Measurements from ENCODE around the gene TMEM203.

Gene TMEM203

GRCh38 chr9:137230705-137231371 lies 25.4 kb upstream of the TMEM203 start, which contains the start of gene SLC34A3:
SLC34A3 (plus strand) TSS chr9:137230901; CDS start chr9:137231703, 802 bp downstream.
- no peak within 1 kb of the TSS for H3K4me3 ChIP-seq (replicated peaks; ENCODE audit: low read depth, low read length)
- no peak for DNase-seq (ENCODE audit: extremely low read depth, low read depth)
- TF ChIP-seq, protein P1, sequence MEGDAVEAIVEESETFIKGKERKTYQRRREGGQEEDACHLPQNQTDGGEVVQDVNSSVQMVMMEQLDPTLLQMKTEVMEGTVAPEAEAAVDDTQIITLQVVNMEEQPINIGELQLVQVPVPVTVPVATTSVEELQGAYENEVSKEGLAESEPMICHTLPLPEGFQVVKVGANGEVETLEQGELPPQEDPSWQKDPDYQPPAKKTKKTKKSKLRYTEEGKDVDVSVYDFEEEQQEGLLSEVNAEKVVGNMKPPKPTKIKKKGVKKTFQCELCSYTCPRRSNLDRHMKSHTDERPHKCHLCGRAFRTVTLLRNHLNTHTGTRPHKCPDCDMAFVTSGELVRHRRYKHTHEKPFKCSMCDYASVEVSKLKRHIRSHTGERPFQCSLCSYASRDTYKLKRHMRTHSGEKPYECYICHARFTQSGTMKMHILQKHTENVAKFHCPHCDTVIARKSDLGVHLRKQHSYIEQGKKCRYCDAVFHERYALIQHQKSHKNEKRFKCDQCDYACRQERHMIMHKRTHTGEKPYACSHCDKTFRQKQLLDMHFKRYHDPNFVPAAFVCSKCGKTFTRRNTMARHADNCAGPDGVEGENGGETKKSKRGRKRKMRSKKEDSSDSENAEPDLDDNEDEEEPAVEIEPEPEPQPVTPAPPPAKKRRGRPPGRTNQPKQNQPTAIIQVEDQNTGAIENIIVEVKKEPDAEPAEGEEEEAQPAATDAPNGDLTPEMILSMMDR (IDR thresholded peaks at IDR 0.05; ENCODE audit: low read depth, low read length, missing control alignments): no peak

GRCh38 chr9:137229903-137230704 lies 24.7 kb upstream of the TMEM203 start:
- DNase-seq (ENCODE audit: extremely low read depth, low read depth): no peak
- no peak overlapping the region for H3K4me3 ChIP-seq (replicated peaks; ENCODE audit: low read depth, low read length)
- TF ChIP-seq, protein P1 (IDR thresholded peaks at IDR 0.05; ENCODE audit: low read depth, low read length, missing control alignments): no peak

GRCh38 chr9:137228968-137229896 lies 23.8 kb upstream of the TMEM203 start:
- DNase-seq (ENCODE audit: extremely low read depth, low read depth): no peak
- TF ChIP-seq, protein P1 (IDR thresholded peaks at IDR 0.05; ENCODE audit: low read depth, low read length, missing control alignments): no peak
- H3K4me3 ChIP-seq (replicated peaks; ENCODE audit: low read depth, low read length): no peak overlapping the region

- H3K4me3 ChIP-seq (replicated peaks; ENCODE audit: low read depth, low read length): no peak overlapping the region
- DNase-seq (ENCODE audit: extremely low read depth, low read depth): no peak
- TF ChIP-seq, protein P1 (IDR thresholded peaks at IDR 0.05; ENCODE audit: low read depth, low read length, missing control alignments): no peak
These were observed 23.1 kb upstream of the TMEM203 start for GRCh38 chr9:137228506-137228967.

- no peak for DNase-seq (ENCODE audit: extremely low read depth, low read depth)
- TF ChIP-seq, protein P1 (IDR thresholded peaks at IDR 0.05; ENCODE audit: low read depth, low read length, missing control alignments): no peak
- H3K4me3 ChIP-seq (replicated peaks; ENCODE audit: low read depth, low read length): no peak overlapping the region
These were observed 22.5 kb upstream of the TMEM203 start for GRCh38 chr9:137227853-137228505.
